Adrenal gland (tissue), 5 donors: ENCODE results near the gene EFTUD2.

ENCODE experiments used
- CTCF ChIP-seq, 6 experiments: fragments of 450-650 bp in 4 of 6; fragments of 200-600 bp in 2 of 6; sonication (generic) in 1 of 6; IDR thresholded peaks; 1 replicate in 5 of 6; 2 replicates in 1 of 6; pipeline versions ENCODE4 v1.5.1 to v1.8.0; 2016 to 2021; ENCODE audit warnings: antibody characterized with exemption in 6 of 6, mild to moderate bottlenecking in 2 of 6, moderate library complexity in 1 of 6
- POLR2A ChIP-seq, 2 donors: fragments of 450-650 bp; IDR thresholded peaks; one replicate each; pipeline ENCODE4 v1.6.1; 2017; ENCODE audit warnings: antibody characterized with exemption in 2 of 2, mild to moderate bottlenecking in 2 of 2, moderate library complexity in 1 of 2
- donor health status: DM: no; HTN: no; CAD: no.

GRCh38 chr17:44928950-44929720, 29.9 kb upstream of the EFTUD2 start:
- TF ChIP-seq CTCF (IDR thresholded peaks at IDR 0.05) (no peak), POLR2A (IDR thresholded peaks at IDR 0.05) (no peak)
